ENCODE data around the gene GPBP1.

The GPBP1 gene

DNA sequence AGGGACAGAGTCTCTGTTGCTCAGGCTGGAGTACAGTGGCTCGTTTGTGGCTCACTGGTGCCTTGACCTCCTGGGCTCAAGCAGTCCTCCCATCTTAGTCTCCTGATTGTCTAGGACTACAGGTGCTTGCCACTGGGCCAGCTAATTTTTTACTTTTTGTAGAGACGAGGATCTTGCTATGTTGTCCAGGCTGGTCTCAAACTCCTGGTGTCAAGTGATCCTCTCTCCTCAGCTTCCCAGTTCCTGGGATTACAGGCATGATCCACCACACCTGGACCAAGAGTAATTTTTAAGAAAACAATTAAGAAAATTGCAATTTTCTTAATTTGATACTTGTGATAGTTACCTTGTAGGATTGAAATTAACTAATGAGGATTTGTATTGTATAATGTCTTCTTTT, 73.9 kb downstream of the GPBP1 start:
- Histone ChIP-seq H3K27ac (ENCODE audit: low read depth, low read length) (no peak overlapping the region), H3K36me3 (ENCODE audit: control insufficient read depth, low read length) (peaks cover 76% of the 10 kb centered on the region), H3F3A (ENCODE audit: control insufficient read depth, insufficient read depth) (peaks cover 9% of the 10 kb centered on the region), H4K20me1 (ENCODE audit: control insufficient read depth, insufficient read depth, low read depth, low read length) (no peaks in the 10 kb centered on the region), H3K27me3 (ENCODE audit: control insufficient read depth, low read length) (no peaks in the 10 kb centered on the region), H3K4me2 (ENCODE audit: low read length) (no peak overlapping the region), H3K79me2 (ENCODE audit: control insufficient read depth, low read length) (peaks cover 4% of the 10 kb centered on the region; the same call in 1 of the 2 replicates), H3K9me2 (replicated peaks; ENCODE audit: control insufficient read depth, low read length) (no peaks in the 10 kb centered on the region), H3K4me3 (ENCODE audit: low read length) (no peak overlapping the region), H3K4me1 (ENCODE audit: control insufficient read depth, low read length) (no peaks in the 10 kb centered on the region), H3K9me3 (ENCODE audit: control insufficient read depth, insufficient read depth, low read length) (no peaks in the 10 kb centered on the region)
- TF ChIP-seq, protein P1, sequence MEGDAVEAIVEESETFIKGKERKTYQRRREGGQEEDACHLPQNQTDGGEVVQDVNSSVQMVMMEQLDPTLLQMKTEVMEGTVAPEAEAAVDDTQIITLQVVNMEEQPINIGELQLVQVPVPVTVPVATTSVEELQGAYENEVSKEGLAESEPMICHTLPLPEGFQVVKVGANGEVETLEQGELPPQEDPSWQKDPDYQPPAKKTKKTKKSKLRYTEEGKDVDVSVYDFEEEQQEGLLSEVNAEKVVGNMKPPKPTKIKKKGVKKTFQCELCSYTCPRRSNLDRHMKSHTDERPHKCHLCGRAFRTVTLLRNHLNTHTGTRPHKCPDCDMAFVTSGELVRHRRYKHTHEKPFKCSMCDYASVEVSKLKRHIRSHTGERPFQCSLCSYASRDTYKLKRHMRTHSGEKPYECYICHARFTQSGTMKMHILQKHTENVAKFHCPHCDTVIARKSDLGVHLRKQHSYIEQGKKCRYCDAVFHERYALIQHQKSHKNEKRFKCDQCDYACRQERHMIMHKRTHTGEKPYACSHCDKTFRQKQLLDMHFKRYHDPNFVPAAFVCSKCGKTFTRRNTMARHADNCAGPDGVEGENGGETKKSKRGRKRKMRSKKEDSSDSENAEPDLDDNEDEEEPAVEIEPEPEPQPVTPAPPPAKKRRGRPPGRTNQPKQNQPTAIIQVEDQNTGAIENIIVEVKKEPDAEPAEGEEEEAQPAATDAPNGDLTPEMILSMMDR (IDR thresholded peaks at IDR 0.05; ENCODE audit: low read depth, low read length, poor library complexity, severe bottlenecking) = no peak
- no peak for TF ChIP-seq EZH2phosphoT487 (IDR thresholded peaks at IDR 0.05; ENCODE audit: borderline replicate concordance, low read length)

DNA sequence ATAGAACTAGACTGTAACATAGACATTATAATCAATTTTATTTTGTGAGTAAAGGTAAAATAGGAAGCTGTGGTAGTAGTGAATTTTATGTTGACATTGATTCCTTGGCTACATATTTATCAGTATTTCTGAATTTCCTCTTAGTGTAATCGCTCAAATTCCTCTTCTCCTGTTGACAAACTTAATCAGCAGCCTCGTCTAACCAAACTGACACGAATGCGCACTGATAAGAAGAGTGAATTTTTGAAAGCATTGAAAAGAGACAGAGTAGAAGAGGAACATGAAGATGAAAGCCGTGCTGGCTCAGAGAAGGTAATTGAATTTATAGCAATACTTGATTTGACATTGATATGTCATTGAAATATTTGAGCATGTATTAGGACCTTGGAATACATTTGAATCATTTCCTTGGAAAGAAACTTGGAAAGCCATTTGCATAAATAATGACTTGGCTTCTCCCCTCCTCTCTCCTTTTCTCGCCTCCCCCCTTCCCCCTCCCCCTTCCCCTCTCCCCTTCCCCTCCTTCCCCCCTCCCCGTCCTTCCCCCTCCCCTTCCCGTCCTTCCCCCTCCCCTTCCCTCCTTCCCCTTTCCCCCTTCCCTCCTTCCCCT, 75.5 kb downstream of the GPBP1 start:
- H3K9me2 ChIP-seq (replicated peaks; ENCODE audit: control insufficient read depth, low read length) = no peaks in the 10 kb centered on the region
- H3F3A ChIP-seq (ENCODE audit: control insufficient read depth, insufficient read depth) = peaks cover 9% of the 10 kb centered on the region
- no peak overlapping the region for H3K4me3 ChIP-seq (ENCODE audit: low read length)
- H3K4me2 ChIP-seq (ENCODE audit: low read length) = no peak overlapping the region
- no peaks in the 10 kb centered on the region for H3K4me1 ChIP-seq (ENCODE audit: control insufficient read depth, low read length)
- peaks cover 87% of the 10 kb centered on the region for H3K36me3 ChIP-seq (ENCODE audit: control insufficient read depth, low read length)
- H4K20me1 ChIP-seq (ENCODE audit: control insufficient read depth, insufficient read depth, low read depth, low read length) = peaks cover 3% of the 10 kb centered on the region; the same call in 1 of the 2 replicates
- H3K27ac ChIP-seq (ENCODE audit: low read depth, low read length) = no peak overlapping the region
- TF ChIP-seq EZH2phosphoT487 (IDR thresholded peaks at IDR 0.05; ENCODE audit: borderline replicate concordance, low read length) = no peak
- TF ChIP-seq, protein P1 (IDR thresholded peaks at IDR 0.05; ENCODE audit: low read depth, low read length, poor library complexity, severe bottlenecking) = no peak
- no peaks in the 10 kb centered on the region for H3K9me3 ChIP-seq (ENCODE audit: control insufficient read depth, insufficient read depth, low read length)
- no peaks in the 10 kb centered on the region for H3K27me3 ChIP-seq (ENCODE audit: control insufficient read depth, low read length)
- peaks cover 4% of the 10 kb centered on the region; the same call in 1 of the 2 replicates for H3K79me2 ChIP-seq (ENCODE audit: control insufficient read depth, low read length)

DNA sequence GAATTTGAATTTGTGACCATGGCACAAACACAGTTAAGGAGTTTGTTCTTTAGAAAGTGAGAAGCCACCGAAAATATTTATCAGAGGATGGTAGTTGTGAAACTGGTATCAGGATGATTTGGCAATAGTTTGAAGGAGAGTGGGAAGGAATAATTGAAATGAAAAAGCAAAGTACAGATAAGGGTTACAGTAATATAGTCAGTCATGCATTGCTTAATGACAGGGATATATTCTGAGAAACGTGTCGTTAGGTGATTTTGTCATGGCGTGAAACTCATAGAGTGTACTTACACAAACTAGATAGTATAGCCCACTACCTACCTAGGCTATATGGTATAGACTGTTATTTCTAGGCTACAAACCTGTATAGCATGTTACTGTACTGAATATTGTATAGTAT, 84.2 kb downstream of the GPBP1 start:
- Histone ChIP-seq H3K4me1 (ENCODE audit: control insufficient read depth, low read length) (no peaks in the 10 kb centered on the region), H3K36me3 (ENCODE audit: control insufficient read depth, low read length) (peaks cover 87% of the 10 kb centered on the region), H3K27me3 (ENCODE audit: control insufficient read depth, low read length) (no peaks in the 10 kb centered on the region), H3K27ac (ENCODE audit: low read depth, low read length) (no peak overlapping the region), H4K20me1 (ENCODE audit: control insufficient read depth, insufficient read depth, low read depth, low read length) (peaks cover 7% of the 10 kb centered on the region; the same call in 1 of the 2 replicates), H3K4me3 (ENCODE audit: low read length) (no peak overlapping the region), H3K79me2 (ENCODE audit: control insufficient read depth, low read length) (no peaks in the 10 kb centered on the region), H3F3A (ENCODE audit: control insufficient read depth, insufficient read depth) (peaks cover 7% of the 10 kb centered on the region; the same call in 1 of the 2 replicates), H3K4me2 (ENCODE audit: low read length) (no peak overlapping the region), H3K9me3 (ENCODE audit: control insufficient read depth, insufficient read depth, low read length) (no peaks in the 10 kb centered on the region), H3K9me2 (replicated peaks; ENCODE audit: control insufficient read depth, low read length) (no peaks in the 10 kb centered on the region)
- TF ChIP-seq, protein P1 (IDR thresholded peaks at IDR 0.05; ENCODE audit: low read depth, low read length, poor library complexity, severe bottlenecking) = no peak
- TF ChIP-seq EZH2phosphoT487 (IDR thresholded peaks at IDR 0.05; ENCODE audit: borderline replicate concordance, low read length) = no peak
